Right kidney (tissue), 9 donors: ENCODE data around the gene APBB1.

ENCODE experiments used
- DNase-seq: peaks from one replicate; pipeline ENCODE4 v3.0.0-alpha.2; 2016
- long read RNA-seq, 8 donors: transcript quantifications; one replicate each; lab custom pipeline, GENCODE V29; 2026

APBB1 gene
- long read RNA-seq, donor 1, transcript APBB1-201 (14 exons, 2,636 nt), result major isoform, 17 of 18 reads
- long read RNA-seq, donor 1, partial matches to known transcripts, result 0 of 18 reads
- long read RNA-seq, donor 1, other reads (novel, unspliced or antisense), result 0 of 18 reads
- long read RNA-seq, donor 2, transcript APBB1-201 (14 exons, 2,636 nt), result major isoform, 6 of 14 reads
- long read RNA-seq, donor 2, partial matches to known transcripts, result 5 of 14 reads
- long read RNA-seq, donor 2, other reads (novel, unspliced or antisense), result 0 of 14 reads
- long read RNA-seq, donor 3, transcript APBB1-201 (14 exons, 2,636 nt), result major isoform, 5 of 10 reads
- long read RNA-seq, donor 3, partial matches to known transcripts, result 0 of 10 reads
- long read RNA-seq, donor 3, other reads (novel, unspliced or antisense), result 0 of 10 reads
- long read RNA-seq, donor 4, transcript APBB1-201 (14 exons, 2,636 nt), result major isoform, 5 of 16 reads
- long read RNA-seq, donor 4, partial matches to known transcripts, result 7 of 16 reads
- long read RNA-seq, donor 4, other reads (novel, unspliced or antisense), result 0 of 16 reads
- long read RNA-seq, donor 5, transcript APBB1-201 (14 exons, 2,636 nt), result major isoform, 17 of 36 reads
- long read RNA-seq, donor 5, partial matches to known transcripts, result 12 of 36 reads
- long read RNA-seq, donor 5, other reads (novel, unspliced or antisense), result 0 of 36 reads
- long read RNA-seq, donor 6, transcript APBB1-201 (14 exons, 2,636 nt), result major isoform, 8 of 17 reads
- long read RNA-seq, donor 6, partial matches to known transcripts, result 5 of 17 reads
- long read RNA-seq, donor 6, other reads (novel, unspliced or antisense), result 0 of 17 reads
- long read RNA-seq, donor 7, transcript APBB1-201 (14 exons, 2,636 nt), result major isoform, 10 of 25 reads
- long read RNA-seq, donor 7, partial matches to known transcripts, result 13 of 25 reads
- long read RNA-seq, donor 7, other reads (novel, unspliced or antisense), result 0 of 25 reads
- long read RNA-seq, donor 8, transcript APBB1-201 (14 exons, 2,636 nt), result major isoform, 15 of 21 reads
- long read RNA-seq, donor 8, partial matches to known transcripts, result 5 of 21 reads
- long read RNA-seq, donor 8, other reads (novel, unspliced or antisense), result 0 of 21 reads

- peak; percentile 92 for DNase-seq
Measured at GRCh38 chr11:6419009-6419631, at the start of gene APBB1. Gene APBB1, minus strand, starts transcription at chr11:6419094. Its CDS starts 7,747 bp downstream, at chr11:6411347.

- no peak for DNase-seq
Measured at GRCh38 chr11:6459099-6459450, 40.2 kb upstream of the APBB1 start.

DNA sequence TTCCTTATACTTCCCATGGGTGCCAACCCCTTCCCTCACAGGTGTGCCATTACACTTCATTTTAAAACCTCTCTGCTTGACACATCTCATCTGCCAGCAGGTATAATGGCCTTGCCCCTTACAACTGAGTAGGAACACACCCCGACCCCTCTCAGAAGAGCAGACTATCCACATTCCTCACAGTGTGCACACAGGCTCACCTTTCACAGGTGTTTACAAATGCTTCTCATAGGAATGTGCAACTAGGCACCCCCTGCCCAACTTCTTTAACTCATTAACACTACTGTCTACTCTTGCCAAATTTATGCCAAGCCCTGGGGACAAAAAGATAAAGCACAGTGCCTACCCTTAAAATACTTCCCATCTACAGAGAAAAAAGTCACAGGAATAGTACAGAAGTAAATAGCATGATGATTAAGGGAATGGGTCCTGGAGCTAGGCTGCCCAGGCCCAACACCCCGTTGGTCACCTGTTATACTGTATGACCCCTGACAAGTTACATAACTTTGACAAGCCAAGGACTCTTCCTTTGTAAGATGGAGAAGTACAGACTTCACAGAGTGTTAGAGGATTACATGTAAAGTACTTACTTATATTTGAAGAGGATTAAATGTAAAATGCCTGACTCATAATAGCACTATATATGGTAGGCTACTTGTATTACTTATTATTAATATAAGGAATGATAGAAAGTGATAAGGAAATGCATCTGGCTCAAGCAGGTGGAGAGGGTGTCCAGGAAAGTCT lies 39.6 kb upstream of the APBB1 start:
- no peak for DNase-seq

DNA sequence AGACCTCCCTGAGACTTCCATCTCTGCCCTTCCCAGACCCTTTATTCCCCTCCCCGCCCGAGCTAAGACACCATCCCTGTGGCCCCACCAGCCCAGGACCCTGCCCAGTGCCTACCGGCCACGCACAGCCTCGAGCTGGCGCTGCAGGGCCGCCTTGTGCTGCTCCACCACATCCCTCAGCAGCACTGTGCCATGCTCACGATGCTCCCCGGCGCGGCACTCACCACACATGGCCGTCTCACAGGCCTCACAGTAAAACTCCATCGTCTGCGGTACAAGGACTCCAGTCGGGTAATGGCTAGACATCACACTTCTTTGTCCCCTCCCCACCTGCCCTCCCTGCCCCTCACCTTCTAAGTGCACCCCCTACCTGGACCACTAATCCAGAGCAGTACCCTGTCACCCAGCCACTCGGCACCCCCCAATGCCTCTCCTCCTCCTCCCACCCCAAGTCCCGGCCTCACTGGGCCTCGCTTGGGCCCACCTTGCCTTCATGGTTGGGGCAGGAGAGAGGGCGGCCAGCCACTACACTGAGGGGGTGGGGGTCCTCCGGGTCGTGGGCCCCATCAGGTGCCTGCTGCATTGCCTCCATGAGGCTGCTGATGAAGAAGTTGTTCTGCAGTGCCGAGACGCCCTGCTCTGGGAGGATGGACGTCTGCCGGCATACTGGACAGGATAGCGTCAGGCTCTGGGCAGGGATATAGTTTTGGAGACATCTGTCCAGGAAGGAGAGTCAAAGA lies 38.9 kb upstream of the APBB1 start:
- DNase-seq, result no peak

DNA sequence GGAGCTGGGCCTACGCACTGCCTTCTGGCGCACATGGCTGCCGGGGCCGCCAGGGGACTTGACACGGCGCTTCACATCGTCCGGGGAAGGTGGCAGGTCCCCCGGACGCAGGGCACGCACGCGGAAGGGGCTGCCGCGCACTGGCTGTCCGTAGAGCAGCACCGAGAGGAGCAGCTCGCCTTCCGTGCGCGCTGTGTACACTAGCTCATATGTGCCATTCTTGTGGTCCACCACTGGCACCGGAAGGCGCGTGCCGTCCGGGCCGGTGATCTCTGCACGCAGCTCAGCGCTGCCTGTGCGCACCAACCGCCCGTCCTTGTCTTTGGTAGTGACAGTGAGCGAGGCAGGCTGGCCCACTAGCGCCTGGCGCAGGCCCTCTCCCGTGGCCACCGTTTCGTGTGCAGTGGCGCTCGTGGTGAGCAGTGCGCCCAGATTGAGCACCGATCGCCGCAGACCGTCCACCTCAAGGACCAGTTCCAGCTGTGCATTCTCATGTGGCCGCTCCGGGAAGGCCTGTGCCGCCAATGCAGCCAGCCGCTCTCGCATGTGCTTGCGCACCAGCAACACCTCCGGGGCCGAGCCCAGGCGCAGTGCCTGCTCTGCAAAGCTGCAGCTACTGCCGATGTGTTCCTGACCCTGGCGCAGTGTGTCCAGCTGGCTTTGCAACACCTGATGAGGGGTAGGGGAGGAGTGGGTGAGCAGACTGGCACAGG lies 37.6 kb upstream of the APBB1 start:
- no peak for DNase-seq

DNA sequence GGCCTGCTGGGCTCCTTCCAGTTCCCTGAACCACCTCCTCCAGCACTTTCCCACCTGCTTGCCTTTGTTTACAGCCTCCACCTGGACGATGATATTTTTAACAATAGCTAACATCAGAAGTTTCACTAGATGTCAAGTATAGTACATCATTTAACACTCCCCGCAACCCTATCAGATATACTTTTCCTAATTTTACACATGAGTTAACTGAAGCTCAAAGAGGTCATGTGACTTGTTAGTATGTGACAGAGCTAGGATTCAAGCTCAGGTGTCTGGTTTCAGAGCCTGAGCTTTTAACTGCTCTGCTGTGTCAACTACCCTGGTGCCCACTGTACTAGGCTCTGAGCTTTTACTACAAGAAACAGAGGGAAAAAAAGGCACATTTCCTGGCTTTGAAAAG lies 36.2 kb upstream of the APBB1 start:
- no peak for DNase-seq

GRCh38 chr11:6453152-6453551 lies 34.3 kb upstream of the APBB1 start:
- DNase-seq, result no peak

- no peak for DNase-seq
Measured at GRCh38 chr11:6452219-6452618, 33.3 kb upstream of the APBB1 start.

- no peak for DNase-seq
Measured at GRCh38 chr11:6448574-6448973, 29.7 kb upstream of the APBB1 start.

DNA sequence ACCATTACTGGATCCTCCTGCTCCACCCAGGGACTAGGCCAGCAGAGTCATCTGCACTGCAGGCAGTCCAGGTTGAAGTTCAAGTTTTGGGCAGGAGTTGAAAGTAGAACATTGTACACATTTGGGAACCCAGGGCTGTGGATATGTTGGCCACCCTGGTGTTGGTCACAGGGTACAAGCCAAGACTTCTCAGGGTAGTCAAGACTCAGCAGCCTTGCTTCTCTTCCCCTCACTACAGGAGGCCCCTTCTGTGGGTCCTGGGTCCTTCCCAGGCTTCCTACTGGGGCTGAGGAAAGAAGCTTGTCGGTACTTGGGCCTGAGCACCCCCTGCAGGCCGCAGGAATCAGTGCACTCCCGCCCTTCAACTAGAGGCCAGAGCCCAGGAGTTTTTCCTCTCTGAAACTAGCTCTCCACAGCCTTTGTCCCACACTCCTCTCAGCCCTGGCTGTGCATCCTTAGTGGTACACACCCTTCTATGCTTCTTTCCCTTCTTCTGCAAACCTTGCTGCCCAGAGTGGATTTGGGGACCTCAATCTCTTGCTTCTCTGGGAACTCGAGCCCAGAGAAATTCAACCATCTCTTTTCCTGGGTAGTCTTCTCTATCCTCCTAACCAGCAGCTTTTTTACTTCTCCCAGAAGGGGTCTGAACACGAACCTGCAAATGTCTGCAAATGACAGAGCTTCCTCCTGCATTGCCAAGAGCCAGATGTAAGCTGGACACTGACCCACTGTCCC lies 24.5 kb upstream of the APBB1 start:
- peak; percentile 21 for DNase-seq

DNA sequence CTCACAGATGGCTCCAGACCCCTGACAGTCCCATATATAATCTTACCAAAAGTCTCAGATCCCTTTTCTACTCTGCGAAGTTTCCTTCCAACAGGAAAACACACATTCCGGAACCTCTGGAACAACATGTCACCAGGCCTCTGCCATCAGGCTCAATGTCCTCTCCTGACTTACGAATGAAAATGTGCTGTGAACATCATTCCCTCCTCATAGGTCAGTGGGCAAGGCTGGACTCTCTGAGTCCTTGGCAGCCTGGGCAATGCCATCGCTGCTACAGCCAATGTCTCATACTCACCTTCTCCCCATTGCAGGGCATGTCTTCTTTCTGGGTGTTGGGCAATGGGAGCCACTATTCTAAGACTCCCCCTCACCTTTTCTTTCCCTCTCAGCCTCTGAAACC lies 23.5 kb upstream of the APBB1 start:
- DNase-seq, result no peak

DNA sequence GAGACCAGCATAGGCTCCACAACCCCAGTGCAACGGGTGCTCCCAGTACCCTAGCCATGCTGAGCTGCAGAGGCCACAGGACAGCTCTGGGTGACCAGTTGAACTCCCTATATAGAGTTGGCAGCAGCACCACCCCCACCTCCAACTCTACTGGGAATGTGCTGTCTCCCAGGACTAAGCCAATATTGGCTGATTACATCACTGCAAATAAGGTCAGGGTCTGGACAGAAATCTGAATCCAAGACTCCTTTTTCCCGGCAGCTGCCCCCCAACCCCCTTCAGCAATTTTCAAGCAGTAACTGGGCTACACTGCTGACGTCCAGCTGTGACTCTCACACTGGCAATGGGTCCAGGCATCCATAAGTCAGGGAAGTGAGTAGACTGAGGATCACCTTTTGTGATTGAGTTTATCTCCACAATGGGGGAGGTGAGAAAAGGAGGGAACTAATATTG lies 22.0 kb upstream of the APBB1 start, which contains the start of gene HPX:
TSS of gene HPX (minus strand) at position 82 of the 453 bp plus-strand sequence. CDS start at position 58, 24 bp downstream.
- no peak for DNase-seq

DNA sequence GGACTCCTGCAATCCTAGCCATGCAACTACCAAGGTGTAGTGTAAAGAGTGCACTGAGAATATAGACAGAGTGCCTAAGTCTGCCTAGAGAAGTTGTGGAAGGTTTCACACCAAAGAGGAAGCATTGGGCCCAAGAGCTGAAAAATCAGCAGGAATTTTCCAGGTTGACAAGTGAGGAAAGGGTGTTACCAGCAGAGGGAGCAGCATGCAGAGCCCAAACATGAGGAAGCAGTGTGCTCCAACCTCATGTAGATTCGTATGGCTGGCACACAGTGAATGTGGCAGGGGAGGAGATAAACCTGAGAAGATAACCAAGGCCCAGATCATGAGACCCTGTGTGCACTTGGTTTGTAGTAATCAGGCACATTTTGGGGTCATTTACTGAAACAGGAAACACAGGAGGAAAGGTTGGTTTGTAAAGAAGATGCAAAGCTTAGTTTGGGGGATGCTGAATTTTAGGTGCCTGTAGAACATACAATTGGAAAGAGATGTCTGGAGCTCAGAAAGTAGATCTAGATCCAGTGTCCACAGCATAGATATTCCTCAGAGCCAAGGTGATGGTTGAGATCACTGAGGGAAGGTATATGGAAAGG lies 20.2 kb upstream of the APBB1 start:
- DNase-seq, result peak; percentile 20

- no peak for DNase-seq
Measured at GRCh38 chr11:6437993-6438392, 19.1 kb upstream of the APBB1 start.

DNA sequence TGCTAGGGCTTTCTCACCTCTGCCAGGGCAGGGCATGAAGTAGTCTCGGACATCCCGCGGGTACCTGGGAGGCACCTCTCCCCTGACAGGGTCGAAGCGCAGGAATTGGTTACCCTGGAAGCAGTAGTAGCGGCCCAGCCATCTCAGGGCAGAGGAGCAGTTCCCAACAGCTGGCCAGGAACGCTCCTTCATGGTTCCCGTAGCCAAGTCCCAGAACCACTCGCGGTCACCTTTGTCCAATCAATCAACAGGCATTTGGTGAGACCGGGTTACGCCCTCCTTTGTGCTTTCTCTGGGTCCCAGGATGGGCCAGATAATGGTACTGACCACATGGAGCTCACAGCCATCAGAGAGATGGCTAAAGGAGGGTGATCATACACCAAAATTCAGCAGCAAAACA lies 18.5 kb upstream of the APBB1 start:
- DNase-seq, result no peak

GRCh38 chr11:6433998-6434660 lies 15.2 kb upstream of the APBB1 start:
- no peak for DNase-seq

- no peak for DNase-seq
Measured at GRCh38 chr11:6431861-6432260, 13.0 kb upstream of the APBB1 start.

DNA sequence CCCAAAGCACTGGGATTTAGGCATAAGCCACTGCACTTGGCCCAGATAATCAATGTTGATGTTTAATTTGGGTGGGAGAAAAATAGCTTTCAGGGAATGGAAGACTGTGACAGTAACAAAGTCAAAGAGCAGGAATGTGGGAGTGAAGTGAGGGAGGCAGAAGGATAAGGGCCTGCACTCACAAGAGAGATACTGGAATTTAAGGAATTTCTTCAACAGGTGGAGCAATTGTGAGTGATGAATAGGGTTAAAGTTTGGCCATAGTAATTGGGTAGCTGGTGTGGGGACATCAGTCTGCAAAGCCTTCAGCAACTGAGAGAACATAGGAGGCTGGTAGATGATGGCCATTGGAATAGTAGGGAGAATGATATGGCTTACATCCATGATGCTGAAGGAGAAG lies 8.6 kb upstream of the APBB1 start:
- no peak for DNase-seq
